COLO829 (cell line): Measurements from ENCODE around the gene TXNRD1.
"Not testable (repeated sequence)": the region's sequence is repeated elsewhere in the genome, so short reads cannot be mapped to it uniquely, and the experiment has no call there.

Experiments
- DNase-seq: peaks from one replicate; pipeline ENCODE4 v3.0.0; 2012; ENCODE audit warnings: low spot score

TXNRD1 gene

DNA sequence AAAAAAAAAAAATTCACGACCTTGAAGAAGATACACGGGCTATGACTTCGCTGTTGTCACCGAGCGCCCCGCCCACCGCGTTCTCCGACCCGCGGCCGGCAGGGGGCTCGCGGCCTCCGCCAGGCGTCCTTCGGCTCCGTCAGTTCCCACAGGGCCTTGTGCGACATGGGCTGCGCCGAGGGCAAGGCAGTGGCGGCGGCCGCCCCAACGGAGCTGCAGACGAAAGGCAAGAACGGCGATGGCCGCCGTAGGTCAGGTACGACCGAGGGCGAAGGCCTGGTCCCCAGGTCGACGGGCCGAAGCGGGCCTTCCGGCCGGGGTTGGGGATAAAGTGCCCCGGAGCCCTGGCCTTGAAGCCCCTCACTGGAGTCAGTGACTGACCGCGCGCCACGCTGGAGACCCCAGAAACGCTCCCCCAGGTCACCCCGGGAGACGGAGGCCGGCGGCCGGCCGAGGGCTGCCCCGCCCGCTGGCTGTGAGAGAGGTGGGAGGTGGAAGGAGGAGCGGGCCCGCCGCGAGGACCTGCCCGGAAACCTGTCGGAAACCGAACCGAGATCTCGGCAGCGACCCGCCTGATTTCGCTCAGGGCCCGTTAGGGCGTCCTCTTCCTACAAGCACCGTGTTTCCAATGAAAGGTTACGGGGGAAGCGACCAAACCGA is at the start of gene TXNRD1:
Gene TXNRD1, plus strand, starts transcription at position 142 of the 660 bp plus-strand sequence. Its CDS starts 24 bp downstream, at position 166.
- DNase-seq, result no peak

- no peak for DNase-seq
Measured at GRCh38 chr12:104165801-104166200, 49.8 kb upstream of the TXNRD1 start.

DNA sequence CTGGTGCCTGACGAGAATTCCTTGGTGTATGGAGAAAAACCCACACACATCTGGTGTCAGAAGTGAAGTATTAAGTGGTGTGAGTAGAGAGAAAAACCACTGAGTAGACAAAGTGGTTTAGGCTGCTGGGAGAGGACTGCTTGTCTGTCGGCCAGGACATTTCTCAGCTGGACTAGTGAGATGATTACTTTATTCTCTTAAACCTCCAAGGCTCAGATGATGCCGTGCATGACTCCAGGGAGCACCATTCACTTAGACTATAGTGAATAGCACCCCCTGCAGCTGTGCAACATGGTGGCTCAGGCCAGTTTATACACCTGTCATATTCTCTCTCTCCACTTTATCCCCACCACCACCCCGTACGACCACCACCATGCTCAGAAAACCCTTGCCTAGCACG is 49.1 kb upstream of the TXNRD1 start:
- DNase-seq, result no peak

GRCh38 chr12:104167519-104168458 is 47.8 kb upstream of the TXNRD1 start:
- no peak for DNase-seq

- DNase-seq, result no peak
Measured at GRCh38 chr12:104168596-104168995, 47.0 kb upstream of the TXNRD1 start.

DNA sequence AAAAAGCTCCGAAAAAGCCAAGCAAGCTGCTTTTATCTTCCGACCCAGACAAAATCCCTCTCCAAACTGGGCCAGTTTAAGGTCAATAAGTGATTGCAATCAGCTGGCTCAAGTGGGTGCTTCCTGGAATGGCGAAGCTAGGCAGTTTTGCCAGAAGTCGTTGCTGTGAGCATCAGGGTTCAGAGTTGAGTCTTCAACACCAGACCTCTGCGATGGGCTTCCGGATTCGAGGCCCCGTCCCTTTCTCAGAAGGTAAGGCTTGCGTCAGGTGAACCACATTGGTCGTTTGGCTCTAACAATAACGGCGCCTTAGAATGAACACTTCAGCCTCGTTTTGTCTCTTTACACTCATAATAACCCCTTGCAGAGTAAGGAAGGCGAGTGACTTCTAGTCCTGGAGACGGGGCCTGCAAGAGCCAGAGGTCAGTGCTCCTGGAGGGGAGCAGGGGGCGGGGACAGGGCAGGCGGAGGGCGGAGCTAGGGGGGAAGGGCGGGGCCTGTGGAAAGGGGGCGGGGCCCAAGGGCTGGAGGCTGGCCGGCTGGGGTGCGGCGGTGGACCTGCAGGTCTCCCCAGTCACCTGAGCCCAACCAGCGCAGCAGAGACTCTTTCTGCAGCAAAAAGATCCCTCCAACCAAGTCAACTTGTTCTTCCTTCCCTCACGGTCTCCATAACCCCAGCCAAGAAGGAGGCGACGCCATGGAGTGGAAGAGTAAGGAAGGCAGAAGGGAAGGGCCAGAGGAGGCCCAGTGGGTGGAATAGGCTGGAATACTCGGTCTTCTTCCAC is 43.6 kb upstream of the TXNRD1 start:
- no peak for DNase-seq

- DNase-seq, result no peak
Measured at GRCh38 chr12:104172570-104172947, 43.0 kb upstream of the TXNRD1 start.

DNA sequence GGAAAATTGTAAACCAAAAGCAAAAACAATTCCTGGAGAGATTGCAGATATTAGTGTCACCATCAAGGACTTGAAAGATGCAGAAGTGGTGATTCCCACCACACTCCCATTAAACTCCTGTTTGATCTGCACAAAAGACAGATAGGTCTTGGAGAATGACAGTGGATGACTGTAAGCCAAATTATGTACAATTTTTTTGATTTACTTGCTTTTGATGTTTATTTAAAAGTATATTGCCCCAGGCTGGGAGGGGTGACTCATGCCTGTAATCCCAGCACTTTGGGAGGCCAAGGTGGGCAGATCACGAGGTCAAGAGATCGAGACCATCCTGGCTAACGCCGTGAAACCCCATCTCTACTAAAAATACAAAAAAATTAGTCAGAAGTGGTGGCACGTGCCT is 41.8 kb upstream of the TXNRD1 start:
- not testable (repeated sequence) for DNase-seq

DNA sequence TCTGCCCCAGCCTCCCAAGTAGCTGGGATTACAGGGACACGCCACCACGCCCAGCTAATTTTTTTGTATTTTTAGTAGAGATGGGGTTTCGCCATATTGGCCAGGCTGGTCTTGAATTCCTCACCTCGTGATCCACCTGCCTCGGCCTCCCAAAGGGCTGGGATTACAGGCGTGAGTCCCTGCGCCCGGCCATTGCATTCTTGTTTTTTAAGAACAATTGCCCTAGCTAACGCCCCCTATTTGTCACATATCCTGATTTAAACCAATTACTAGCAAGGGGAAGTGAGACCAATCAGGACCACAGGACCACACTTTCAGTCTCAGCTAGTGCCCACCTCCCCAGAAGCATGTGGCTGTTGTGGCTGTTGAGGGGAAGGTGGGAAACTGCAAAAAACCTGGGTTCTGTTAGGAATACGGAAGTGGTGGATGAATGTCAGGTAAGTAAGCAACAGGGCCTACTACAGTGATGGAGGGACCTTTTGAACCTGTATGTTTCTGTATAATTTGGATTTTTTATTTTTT is 39.8 kb upstream of the TXNRD1 start:
- no peak for DNase-seq

GRCh38 chr12:104177336-104177662 is 38.3 kb upstream of the TXNRD1 start:
- DNase-seq, result no peak

GRCh38 chr12:104177663-104178501 is 37.7 kb upstream of the TXNRD1 start:
- peak; percentile 72 for DNase-seq

- no peak for DNase-seq
Measured at GRCh38 chr12:104180374-104180773, 35.2 kb upstream of the TXNRD1 start.

DNA sequence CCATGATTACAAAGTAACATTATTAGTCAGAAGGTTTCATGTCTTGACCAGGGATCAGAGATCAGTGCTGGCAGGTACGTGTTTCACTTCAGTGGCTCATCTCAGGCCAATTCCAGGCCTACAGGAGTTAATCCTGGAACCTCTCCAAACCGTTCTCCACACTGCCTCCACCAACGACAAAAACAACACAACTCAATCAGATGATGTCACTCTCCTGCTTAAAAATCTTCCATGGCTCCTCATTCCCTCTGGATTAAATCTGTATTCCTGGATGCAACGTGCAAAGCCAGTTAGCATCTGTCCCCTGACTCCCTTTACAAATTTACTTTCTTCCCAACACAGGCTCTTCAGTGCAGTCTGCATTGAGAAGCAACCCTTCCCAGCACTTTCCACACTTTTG is 34.3 kb upstream of the TXNRD1 start:
- DNase-seq, result no peak

GRCh38 chr12:104182144-104182543 is 33.4 kb upstream of the TXNRD1 start:
- no peak for DNase-seq

DNA sequence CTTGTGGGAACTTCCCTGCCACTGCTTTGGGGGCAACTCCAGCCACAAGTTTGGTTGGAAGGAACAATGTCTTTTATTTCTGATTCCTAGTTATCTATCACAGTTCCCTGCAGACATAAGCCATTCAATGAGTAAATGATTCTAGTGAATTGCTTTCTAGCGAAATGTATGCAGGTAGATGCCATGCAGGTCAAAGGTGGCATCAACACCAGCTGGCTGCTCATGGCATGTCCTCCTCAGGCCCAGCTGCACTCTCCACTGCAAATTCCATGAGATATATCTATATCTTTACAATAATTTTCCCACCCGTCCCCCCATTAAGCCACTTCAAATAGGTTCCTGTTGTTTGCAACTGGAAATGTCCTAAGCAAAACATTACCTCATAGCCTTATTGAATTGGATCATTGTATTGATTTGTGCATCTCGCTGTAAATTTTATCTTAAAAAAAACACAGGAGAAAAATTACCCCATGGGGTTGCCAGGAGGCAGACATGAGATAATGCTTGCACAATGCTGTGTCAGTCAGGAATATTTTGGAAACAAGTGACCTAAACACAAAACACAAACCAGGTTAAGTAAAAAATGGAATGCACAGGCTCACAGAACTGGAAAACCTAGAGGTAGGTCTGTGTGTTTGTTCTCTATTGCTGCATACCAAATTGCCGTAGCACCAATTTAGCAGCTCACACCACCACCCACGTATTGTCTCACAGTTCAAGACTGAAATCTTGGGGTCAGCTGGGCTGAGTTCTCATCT is 32.8 kb upstream of the TXNRD1 start:
- DNase-seq, result no peak

- no peak for DNase-seq
Measured at GRCh38 chr12:104183443-104183842, 32.1 kb upstream of the TXNRD1 start.

DNA sequence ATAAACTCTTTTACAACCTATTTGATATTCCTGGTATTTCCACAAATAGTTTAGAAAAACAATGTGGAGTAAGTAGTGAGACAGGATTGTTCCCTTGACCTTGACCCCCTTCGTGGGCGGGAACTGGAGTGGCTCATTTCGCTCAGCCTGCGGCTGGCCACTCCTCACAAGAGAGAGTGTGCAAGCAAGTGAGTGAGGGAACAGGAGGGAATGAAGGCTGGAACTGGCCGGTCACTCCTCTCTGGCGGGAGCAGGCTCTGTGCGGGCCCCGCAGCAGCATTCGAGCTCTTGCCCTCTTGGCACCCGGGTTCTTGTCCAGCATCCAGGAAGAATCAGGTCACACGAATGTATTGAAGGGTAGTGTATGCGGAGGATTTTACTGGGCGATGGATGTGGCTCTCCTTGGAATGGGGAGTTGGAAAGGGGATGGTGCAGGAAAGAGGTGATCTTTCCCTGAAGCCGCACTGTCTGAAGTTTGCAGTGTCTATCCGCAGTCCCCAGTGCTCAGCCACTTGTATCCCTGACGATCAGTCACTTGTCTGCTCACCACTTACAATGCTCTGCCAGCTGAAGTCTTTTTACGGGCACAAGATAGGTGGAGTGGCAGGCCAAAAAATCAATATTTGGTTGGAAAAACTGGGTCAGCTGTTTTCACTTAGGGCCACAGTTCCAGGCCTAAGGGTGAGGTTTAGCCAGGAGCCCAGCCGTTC is 28.0 kb upstream of the TXNRD1 start:
- DNase-seq, result no peak

DNA sequence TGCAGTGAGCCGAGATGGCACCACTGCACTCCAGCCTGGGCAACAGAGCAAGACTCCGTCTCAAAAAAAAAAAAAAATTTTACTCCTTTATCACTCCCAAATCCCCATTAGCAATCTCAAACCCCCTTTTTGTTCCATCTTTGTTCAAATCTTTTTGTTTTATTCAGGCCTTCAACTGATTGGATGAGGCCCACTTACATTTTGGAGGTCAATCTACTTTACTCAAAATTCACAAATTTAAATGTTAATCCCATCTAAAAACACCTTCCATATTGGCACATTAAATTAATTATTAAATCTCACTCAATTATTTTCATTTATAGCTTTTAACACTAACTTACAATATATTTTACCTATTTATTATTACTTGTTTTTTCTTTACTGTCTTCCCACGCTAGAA is 27.0 kb upstream of the TXNRD1 start:
- no peak for DNase-seq

DNA sequence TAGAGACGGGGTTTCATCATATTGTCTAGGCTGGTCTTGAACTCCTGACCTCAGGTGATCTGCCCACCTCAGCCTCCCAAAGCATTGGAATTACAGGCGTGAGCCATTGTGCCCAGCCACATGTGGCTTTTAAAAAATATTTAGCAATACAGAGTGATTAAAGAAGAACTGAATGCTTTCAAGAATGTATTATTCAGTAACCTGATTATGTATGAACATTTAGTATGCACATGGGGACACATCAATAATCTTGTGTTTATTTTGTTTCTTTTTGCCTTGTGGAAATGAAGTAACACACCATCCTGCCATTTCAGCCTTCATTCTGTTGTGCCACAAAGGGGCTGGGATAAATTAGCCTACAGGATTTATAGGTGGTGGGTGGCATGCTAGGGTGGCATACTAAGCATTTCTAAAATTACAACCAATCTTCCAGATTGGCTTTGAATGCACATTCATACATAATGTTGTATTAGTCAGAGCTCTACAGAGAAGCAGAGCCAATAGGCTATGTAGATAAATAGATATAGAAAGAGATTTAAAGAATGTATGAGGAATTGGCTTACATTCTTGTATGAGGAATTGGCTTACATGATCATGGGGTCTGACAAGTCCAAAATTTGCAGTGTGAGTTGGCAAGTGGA is 25.5 kb upstream of the TXNRD1 start:
- no peak for DNase-seq
